Smooth muscle cell (in vitro differentiated cells): ENCODE results near the gene HKDC1. TPM values are rescaled to one million over a fixed set of nuclear protein-coding genes. Genes with fewer than 3 reads are reported as not detected.

ENCODE experiments used
- DNase-seq: peaks from one replicate; lab custom pipeline; 2025; ENCODE audit not compliant: unreplicated experiment; lab: John Stamatoyannopoulos, UW
- H2AFZ ChIP-seq: fragments of 200-600 bp; sonication (generic); 2 replicates; pipeline ENCODE4 v1.6.0; 2016; ENCODE audit warnings: antibody characterized with exemption, low read depth, mild to moderate bottlenecking
- H3F3A ChIP-seq: fragments of 200-600 bp; sonication (generic); 2 replicates; pipeline ENCODE4 v1.6.0; 2017; ENCODE audit warnings: antibody characterized with exemption, low read depth
- H3K27ac ChIP-seq: fragments of 200-600 bp; sonication (generic); 2 replicates; pipeline ENCODE4 v1.5.1; 2016; ENCODE audit warnings: low read depth, mild to moderate bottlenecking
- H3K27me3 ChIP-seq: fragments of 200-600 bp; sonication (generic); 2 replicates; pipeline ENCODE4 v1.6.1; 2016; ENCODE audit warnings: low read depth, mild to moderate bottlenecking
- H3K36me3 ChIP-seq: fragments of 200-600 bp; sonication (generic); 2 replicates; pipeline ENCODE4 v1.5.1; 2016; ENCODE audit warnings: low read depth
- H3K4me1 ChIP-seq: fragments of 200-600 bp; sonication (generic); 2 replicates; pipeline ENCODE4 v1.5.1; 2016; ENCODE audit warnings: low read depth
- H3K4me2 ChIP-seq: fragments of 200-600 bp; sonication (generic); 2 replicates; pipeline ENCODE4 v1.6.0; 2016; ENCODE audit warnings: mild to moderate bottlenecking
- H3K4me3 ChIP-seq: fragments of 200-600 bp; sonication (generic); 2 replicates; pipeline ENCODE4 v1.5.1; 2016; ENCODE audit warnings: mild to moderate bottlenecking
- H3K79me2 ChIP-seq: fragments of 200-600 bp; sonication (generic); 2 replicates; pipeline ENCODE4 v1.6.0; 2016; ENCODE audit warnings: low read depth, mild to moderate bottlenecking
- H3K9ac ChIP-seq: fragments of 200-600 bp; sonication (generic); 2 replicates; pipeline ENCODE4 v1.6.0; 2016; ENCODE audit warnings: low read depth
- H3K9me3 ChIP-seq: fragments of 200-600 bp; sonication (generic); replicated peaks from 2 replicates; pipeline ENCODE4 v1.5.1; 2016; ENCODE audit warnings: low read depth
- H4K20me1 ChIP-seq: fragments of 200-600 bp; sonication (generic); 2 replicates; pipeline ENCODE4 v1.6.0; 2016; ENCODE audit warnings: low read depth
- CTCF ChIP-seq: fragments of 200-600 bp; sonication (generic); IDR thresholded peaks from 2 replicates; pipeline ENCODE4 v1.5.1; 2017; ENCODE audit warnings: borderline replicate concordance, mild to moderate bottlenecking, antibody characterized with exemption; ENCODE audit not compliant: insufficient read depth, poor library complexity, severe bottlenecking
- WGBS: methylation state at CpG from one replicate; pipeline ENCODE4 v1.1.7; 2016; ENCODE audit warnings: low lambda C conversion rate; 5-methylcytosine and 5-hydroxymethylcytosine counted together
- polyA plus RNA-seq: library from polyadenylated mRNA; unstranded; fragments of >200 nt; fragmentation: Nextera tagmentation; extraction: Ambion mirVana; gene quantifications from 2 replicates; pipeline ENCODE4 v1.2.1, GENCODE V29; 2016
- total RNA-seq: library from RNA; depleted of rRNA; stranded (reverse); fragments of >200 nt; gene quantifications from 2 replicates; pipeline ENCODE4 v1.2.3, GENCODE V29; 2014

HKDC1 gene
- total and polyA plus RNA-seq, 2 experiments from 2014 or later = 0.09 to 0.27 TPM

DNA sequence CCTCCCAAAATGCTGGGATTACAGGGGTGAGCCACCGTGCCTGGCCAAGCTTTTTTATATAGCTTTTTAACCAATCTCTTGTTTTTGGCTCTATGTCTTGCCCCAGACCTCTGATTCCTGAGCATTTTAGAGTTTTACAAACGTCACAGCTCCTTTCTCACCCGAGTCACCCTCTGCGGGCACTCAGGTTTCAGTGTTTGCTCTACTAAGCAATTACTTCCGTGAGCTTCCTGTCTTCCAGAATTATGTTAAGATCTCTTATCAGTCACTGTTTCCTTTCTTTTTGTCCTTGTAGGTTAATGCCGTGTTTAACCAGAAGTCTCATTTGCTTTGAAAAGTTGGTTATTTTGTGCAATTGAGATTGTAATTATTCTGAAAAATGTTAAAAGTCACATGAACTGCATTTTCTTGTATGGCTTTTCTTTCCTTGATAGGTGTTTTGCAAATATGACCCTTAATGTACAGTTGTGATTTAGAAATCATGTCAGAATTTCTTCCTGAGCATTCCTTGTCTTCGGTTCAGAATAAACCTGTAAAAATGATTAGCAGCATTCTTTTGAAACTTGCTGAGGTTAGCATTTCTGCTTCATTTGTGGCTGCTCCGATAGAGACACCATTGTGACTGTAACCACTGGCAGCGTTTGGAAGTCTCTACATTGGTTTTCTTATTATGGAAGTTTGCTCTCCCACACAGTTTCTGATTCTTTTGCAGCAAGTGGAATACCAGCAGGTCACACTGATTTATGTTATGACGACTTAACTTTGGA is 4.5 kb upstream of the HKDC1 start:
- H3F3A ChIP-seq = no peaks in the 10 kb centered on the region
- H3K9ac ChIP-seq = no peak overlapping the region
- H3K27ac ChIP-seq = no peak overlapping the region
- 60% methylated on average over 10 of the region's 10 CpGs for WGBS
- no peaks in the 10 kb centered on the region for H4K20me1 ChIP-seq
- H3K27me3 ChIP-seq = no peaks in the 10 kb centered on the region
- H3K79me2 ChIP-seq = no peaks in the 10 kb centered on the region
- H2AFZ ChIP-seq = peak overlapping the region; percentile 29
- H3K4me2 ChIP-seq = peak overlapping the region; percentile 29
- no peaks in the 10 kb centered on the region for H3K36me3 ChIP-seq
- DNase-seq = no peak
- TF ChIP-seq CTCF = no peak
- H3K4me3 ChIP-seq = no peak overlapping the region
- H3K4me1 ChIP-seq = no peaks in the 10 kb centered on the region
- H3K9me3 ChIP-seq = no peaks in the 10 kb centered on the region

- Histone ChIP-seq H3K4me2 (no peak overlapping the region), H3K36me3 (no peaks in the 10 kb centered on the region), H3F3A (no peaks in the 10 kb centered on the region), H2AFZ (no peak overlapping the region), H3K27me3 (no peaks in the 10 kb centered on the region), H4K20me1 (no peaks in the 10 kb centered on the region), H3K27ac (peak overlapping the region; percentile 45), H3K4me1 (no peaks in the 10 kb centered on the region), H3K79me2 (no peaks in the 10 kb centered on the region), H3K9me3 (no peaks in the 10 kb centered on the region), H3K4me3 (no peak overlapping the region), H3K9ac (peak overlapping the region; percentile 2)
- no peak for DNase-seq
- 86% methylated on average over 11 of the region's 11 CpGs for WGBS
- TF ChIP-seq CTCF = no peak
Observed at GRCh38 chr10:69216577-69217118, 3.5 kb upstream of the HKDC1 start.

- Histone ChIP-seq H3K27ac (peak overlapping the region; percentile 45), H3K4me3 (no peak overlapping the region), H3K9me3 (no peaks in the 10 kb centered on the region), H3K4me2 (no peak overlapping the region), H3K36me3 (no peaks in the 10 kb centered on the region), H3K79me2 (no peaks in the 10 kb centered on the region), H3K9ac (peak overlapping the region; percentile 2), H3F3A (no peaks in the 10 kb centered on the region), H4K20me1 (no peaks in the 10 kb centered on the region), H3K27me3 (no peaks in the 10 kb centered on the region), H2AFZ (no peak overlapping the region), H3K4me1 (no peaks in the 10 kb centered on the region)
- WGBS = 34% methylated on average over 4 of the region's 4 CpGs
- TF ChIP-seq CTCF = no peak
- no peak for DNase-seq
Observed at GRCh38 chr10:69217119-69217754, 2.9 kb upstream of the HKDC1 start.
